IMR-90 (cell line): ENCODE results near the gene PROM2. TPM values are rescaled to one million over a fixed set of nuclear protein-coding genes. Genes with fewer than 3 reads are reported as not detected.

Experiments
- ATAC-seq: fragments of 200-7000 bp; cut with Tn5 transposase; 2 replicates; pipeline ENCODE4 v1.9.1; 2020; ENCODE audit warnings: low read depth, mild to moderate bottlenecking, moderate library complexity
- BruUV-seq: library from RNA; stranded (reverse); fragments of 400-500 nt; replicated peaks from 2 replicates; lab custom pipeline; 2021; lab: Mats Ljungman, UMichigan
- CTCF ChIA-PET: fragments of 300-600 bp; formaldehyde crosslinking; extraction: SDS; loops from one replicate; lab custom pipeline; 2021; ENCODE audit warnings: antibody characterized with exemption; lab: Yijun Ruan, JAX
- POLR2A ChIA-PET: fragments of 300-600 bp; sonication (Branson Sonifier 250); formaldehyde crosslinking; loops from one replicate; lab custom pipeline; 2022; ENCODE audit warnings: antibody characterized with exemption; ENCODE audit not compliant: unreplicated experiment; lab: Charles Lee
- DNase-seq: peaks from one replicate; pipeline ENCODE4 v3.0.0; 2013
- H2AFZ ChIP-seq: replicated peaks from 2 replicates; pipeline ENCODE3; 2013; ENCODE audit warnings: low read length, mild to moderate bottlenecking; ENCODE audit not compliant: poor library complexity
- H2AK5ac ChIP-seq: 2 replicates; pipeline ENCODE4 v1.6.1; 2013; ENCODE audit warnings: low read depth, low read length, inconsistent platforms
- H2AK9ac ChIP-seq: replicated peaks from 2 replicates; pipeline ENCODE3; 2013; ENCODE audit warnings: mild to moderate bottlenecking, low read depth, low read length, moderate library complexity; ENCODE audit not compliant: poor library complexity
- H2BK120ac ChIP-seq: 2 replicates; pipeline ENCODE4 v1.6.1; 2013; ENCODE audit warnings: low read depth, low read length, inconsistent platforms
- H2BK15ac ChIP-seq: 3 replicates; pipeline ENCODE4 v1.6.1; 2013; ENCODE audit warnings: low read depth, low read length, inconsistent platforms
- H2BK20ac ChIP-seq: 2 replicates; pipeline ENCODE4 v1.6.1; 2013; ENCODE audit warnings: low read depth, mild to moderate bottlenecking, inconsistent platforms, low read length, moderate library complexity
- H2BK5ac ChIP-seq: 2 replicates; pipeline ENCODE4 v1.6.1; 2013; ENCODE audit warnings: mild to moderate bottlenecking, low read depth, low read length, inconsistent platforms; ENCODE audit not compliant: poor library complexity, severe bottlenecking
- H3K14ac ChIP-seq: replicated peaks from 2 replicates; pipeline ENCODE4 v1.6.1; 2013; ENCODE audit warnings: low read depth, low read length, inconsistent platforms
- H3K18ac ChIP-seq: 2 replicates; pipeline ENCODE4 v1.6.1; 2013; ENCODE audit warnings: low read depth, low read length, control low read depth
- H3K23ac ChIP-seq: 2 replicates; pipeline ENCODE4 v1.6.1; 2013; ENCODE audit warnings: low read depth, low read length, inconsistent platforms
- H3K27ac ChIP-seq: 2 replicates; pipeline ENCODE4 v1.5.1; 2013; ENCODE audit warnings: mild to moderate bottlenecking, control low read depth, low read length; ENCODE audit not compliant: insufficient read depth
- H3K27me3 ChIP-seq: 2 replicates; pipeline ENCODE4 v1.6.1; 2013; ENCODE audit warnings: low read length; ENCODE audit not compliant: control insufficient read depth, insufficient read depth
- H3K36me3 ChIP-seq: 2 replicates; pipeline ENCODE4 v1.6.1; 2013; ENCODE audit warnings: low read length, mixed read lengths; ENCODE audit not compliant: control insufficient read depth, insufficient read depth
- H3K4ac ChIP-seq: 2 replicates; pipeline ENCODE4 v1.6.1; 2013; ENCODE audit warnings: low read depth, low read length, inconsistent platforms
- H3K4me1 ChIP-seq: 2 replicates; pipeline ENCODE4 v1.6.1; 2013; ENCODE audit warnings: low read length, mixed read lengths; ENCODE audit not compliant: control insufficient read depth, insufficient read depth
- H3K4me2 ChIP-seq: 2 replicates; pipeline ENCODE4 v1.6.1; 2013; ENCODE audit warnings: low read depth, mild to moderate bottlenecking, control low read depth, low read length, moderate library complexity
- H3K4me3 ChIP-seq: 2 replicates; pipeline ENCODE4 v1.5.1; 2013; ENCODE audit warnings: low read depth, mild to moderate bottlenecking, control low read depth, low read length, moderate library complexity; ENCODE audit not compliant: insufficient read depth
- H3K56ac ChIP-seq: 2 replicates; pipeline ENCODE4 v1.6.1; 2013; ENCODE audit warnings: low read length, inconsistent platforms; ENCODE audit not compliant: insufficient read depth; ENCODE audit errors: extremely low read depth
- H3K79me1 ChIP-seq, 2 experiments: 2 replicates each; pipeline ENCODE4 v1.6.1; 2013; ENCODE audit warnings: low read length in 2 of 2, inconsistent platforms in 1 of 2, low read depth in 1 of 2
- H3K9ac ChIP-seq: 2 replicates; pipeline ENCODE4 v1.6.1; 2013; ENCODE audit warnings: low read depth, low read length, control low read depth
- H3K9me1 ChIP-seq: 2 replicates; pipeline ENCODE4 v1.6.1; 2013; ENCODE audit warnings: low read length, inconsistent platforms; ENCODE audit not compliant: insufficient read depth
- H3K9me3 ChIP-seq: 2 replicates; pipeline ENCODE4 v1.6.1; 2013; ENCODE audit warnings: low read length; ENCODE audit not compliant: control insufficient read depth, insufficient read depth
- H4K20me1 ChIP-seq: 2 replicates; pipeline ENCODE4 v1.6.1; 2013; ENCODE audit warnings: low read length, inconsistent platforms; ENCODE audit not compliant: insufficient read depth
- H4K5ac ChIP-seq: 2 replicates; pipeline ENCODE4 v1.6.1; 2013; ENCODE audit warnings: mild to moderate bottlenecking, low read depth, low read length, control low read depth
- H4K8ac ChIP-seq, 2 experiments: 2 replicates each; pipeline ENCODE4 v1.6.1; 2013; ENCODE audit warnings: low read depth in 2 of 2, low read length in 2 of 2, control low read depth in 1 of 2, inconsistent platforms in 1 of 2
- H4K91ac ChIP-seq: 2 replicates; pipeline ENCODE4 v1.6.1; 2013; ENCODE audit warnings: low read depth, low read length, inconsistent platforms; ENCODE audit not compliant: insufficient read depth
- CEBPB ChIP-seq: IDR thresholded peaks from 2 replicates; pipeline ENCODE4 v1.6.1; 2012; ENCODE audit warnings: low read depth, low read length, improper control_type of control experiment
- CHD1 ChIP-seq: IDR thresholded peaks from 2 replicates; pipeline ENCODE4 v1.6.1; 2012; ENCODE audit warnings: low read depth, low read length, improper control_type of control experiment
- CTCF ChIP-seq: conservative IDR thresholded peaks from 2 replicates; pipeline ENCODE4 v1.5.1; 2012; ENCODE audit warnings: mild to moderate bottlenecking, low read depth, low read length, improper control_type of control experiment
- FOS ChIP-seq: fragments of 150-350 bp; IDR thresholded peaks from 2 replicates; pipeline ENCODE4 v1.6.1; 2016; ENCODE audit warnings: low read depth, low read length
- MAZ ChIP-seq: IDR thresholded peaks from 2 replicates; pipeline ENCODE4 v1.6.1; 2012; ENCODE audit warnings: low read depth, mild to moderate bottlenecking, low read length, improper control_type of control experiment, moderate library complexity, borderline replicate concordance
- RAD21 ChIP-seq: IDR thresholded peaks from 2 replicates; pipeline ENCODE4 v1.6.1; 2012; ENCODE audit warnings: low read length, improper control_type of control experiment
- RCOR1 ChIP-seq: IDR thresholded peaks from 2 replicates; pipeline ENCODE4 v1.6.1; 2012; ENCODE audit warnings: mild to moderate bottlenecking, low read length, improper control_type of control experiment; ENCODE audit not compliant: insufficient replicate concordance
- RFX5 ChIP-seq: IDR thresholded peaks from 2 replicates; pipeline ENCODE4 v1.8.0; 2012; ENCODE audit warnings: low read depth, mild to moderate bottlenecking, low read length, moderate library complexity
- USF2 ChIP-seq: fragments of 150-350 bp; IDR thresholded peaks from 2 replicates; pipeline ENCODE4 v1.6.1; 2017; ENCODE audit warnings: mild to moderate bottlenecking, antibody characterized with exemption, low read length, low read depth
- WGBS, 2 experiments: methylation state at CpG; one replicate each; pipeline versions ENCODE4 v1.1.5 to v1.1.7; 2013; ENCODE audit warnings: missing lambda C conversion rate in 2 of 2; ENCODE audit not compliant: insufficient read length in 1 of 2; ENCODE audit errors: extremely low coverage in 2 of 2; 5-methylcytosine and 5-hydroxymethylcytosine counted together
- dilution Hi-C: fragments of 300-500 bp; cut with HindIII; formaldehyde crosslinking; loops from one replicate; pipeline ENCODE4 v1.14.3; 2018; ENCODE audit warnings: low sequenced_read_pairs; ENCODE audit not compliant: unreplicated experiment
- in situ Hi-C: fragments of 300-500 bp; cut with MboI; formaldehyde crosslinking; loops from 3 replicates; pipeline ENCODE4 v1.14.3; 2019; ENCODE audit warnings: low sequenced_read_pairs, inconsistent platforms, mixed read lengths
- intact Hi-C: fragments of 100-400 bp; cut with micrococcal nuclease; formaldehyde crosslinking; loops from 2 replicates; pipeline ENCODE4 v1.10.0; 2022
- polyA plus RNA-seq, 3 experiments: library from polyadenylated mRNA; depleted of rRNA; stranded (reverse); fragments of >200 nt; gene quantifications; 2 replicates each; pipeline ENCODE4 v1.2.3, GENCODE V29; 2012; ENCODE audit warnings: low replicate concordance in 1 of 3
- total RNA-seq: library from RNA; depleted of rRNA; stranded (reverse); fragments of >200 nt; gene quantifications from 2 replicates; pipeline ENCODE4 v1.2.3, GENCODE V29; 2012

PROM2 gene
- total and polyA plus RNA-seq, 2 of the 4 experiments (the other 2 are of a cell fraction), result 0.26 TPM; not detected in 1

- no peak overlapping the region for H2BK120ac ChIP-seq
- H3K9me1 ChIP-seq, result no peaks in the 10 kb centered on the region
- ATAC-seq (no peak), DNase-seq (no peak)
- no peaks in the 10 kb centered on the region for H4K20me1 ChIP-seq
- no peak overlapping the region for H3K14ac ChIP-seq
- H3K27ac ChIP-seq, result no peak overlapping the region
- BruUV-seq, result no TSS peak
- H3K56ac ChIP-seq, result no peak overlapping the region; the same call in 1 of the 2 replicates
- no peak overlapping the region for H2AK5ac ChIP-seq
- in situ Hi-C loops (no loop called here), dilution Hi-C loops (no loop called here), intact Hi-C loops (no loop called here)
- H3K4me1 ChIP-seq, result peaks cover 9% of the 10 kb centered on the region; the same call in 1 of the 2 replicates
- H3K4ac ChIP-seq, result no peak overlapping the region
- no peaks in the 10 kb centered on the region for H3K79me1 ChIP-seq
- H3K23ac ChIP-seq, result no peak overlapping the region
- H2BK5ac ChIP-seq, result no peak overlapping the region
- H2BK15ac ChIP-seq, result no peak overlapping the region
- ChIA-PET CTCF (no interaction called here), POLR2A (no interaction called here)
- no peak overlapping the region for H3K4me3 ChIP-seq
- no peak overlapping the region for H4K91ac ChIP-seq
- H3K4me2 ChIP-seq, result no peak overlapping the region
- no peak overlapping the region for H2BK20ac ChIP-seq
- TF ChIP-seq MAZ (no peak), USF2 (no peak), CHD1 (no peak), RFX5 (no peak), CEBPB (no peak), RAD21 (no peak), CTCF (no peak), RCOR1 (no peak), FOS (no peak)
- no peak overlapping the region for H2AK9ac ChIP-seq
- WGBS, 2 experiments, result no CpG with 5 or more reads among the region's 11 CpGs
- no peak overlapping the region for H3K9ac ChIP-seq
- peaks cover 3% of the 10 kb centered on the region; the same call in 1 of the 2 replicates for H3K27me3 ChIP-seq
- no peaks in the 10 kb centered on the region for H3K9me3 ChIP-seq
- H4K8ac ChIP-seq, result no peak overlapping the region
- no peaks in the 10 kb centered on the region for H3K36me3 ChIP-seq
- no peak overlapping the region for H3K18ac ChIP-seq
- no peak overlapping the region for H4K5ac ChIP-seq
- no peak overlapping the region for H2AFZ ChIP-seq
These were observed 46.1 kb downstream of the PROM2 start for GRCh38 chr2:95320344-95320712.
